ENCODE data around the gene GATB.

The GATB gene

GRCh38 chr4:151804821-151805220, 44.0 kb upstream of the GATB start:
- Histone ChIP-seq H3K27ac (ENCODE audit: low read depth, low read length, poor library complexity, severe bottlenecking) (no peak overlapping the region), H3F3A (ENCODE audit: insufficient read depth, low read length) (no peaks in the 10 kb centered on the region), H3K36me3 (ENCODE audit: insufficient read depth, low read length) (no peaks in the 10 kb centered on the region), H3K4me3 (ENCODE audit: low read depth, low read length, poor library complexity, severe bottlenecking) (no peak overlapping the region), H2AFZ (ENCODE audit: low read length) (no peak overlapping the region), H3K27me3 (ENCODE audit: insufficient read depth, low read length) (no peaks in the 10 kb centered on the region), H3K9ac (ENCODE audit: low read length) (no peak overlapping the region), H3K4me2 (ENCODE audit: low read length) (no peak overlapping the region), H4K20me1 (ENCODE audit: insufficient read depth, low read length) (no peaks in the 10 kb centered on the region), H3K79me2 (ENCODE audit: insufficient read depth, low read length) (no peaks in the 10 kb centered on the region), H3K9me3 (ENCODE audit: low read length) (no peaks in the 10 kb centered on the region), H3K9me2 (ENCODE audit: low read depth, low read length) (no peaks in the 10 kb centered on the region), H3K4me1 (ENCODE audit: insufficient read depth, low read length, severe bottlenecking) (no peaks in the 10 kb centered on the region)
- TF ChIP-seq EZH2 (IDR thresholded peaks at IDR 0.05; ENCODE audit: borderline replicate concordance, low read length) (no peak), CTCF (IDR thresholded peaks at IDR 0.05; ENCODE audit: low read length) (no peak)

- Histone ChIP-seq H3K27ac (ENCODE audit: low read depth, low read length, poor library complexity, severe bottlenecking) (no peak overlapping the region), H3K4me1 (ENCODE audit: insufficient read depth, low read length, severe bottlenecking) (no peaks in the 10 kb centered on the region), H3K27me3 (ENCODE audit: insufficient read depth, low read length) (no peaks in the 10 kb centered on the region), H3F3A (ENCODE audit: insufficient read depth, low read length) (no peaks in the 10 kb centered on the region), H3K4me2 (ENCODE audit: low read length) (no peak overlapping the region), H3K9me2 (ENCODE audit: low read depth, low read length) (no peaks in the 10 kb centered on the region), H2AFZ (ENCODE audit: low read length) (no peak overlapping the region), H3K79me2 (ENCODE audit: insufficient read depth, low read length) (no peaks in the 10 kb centered on the region), H3K9ac (ENCODE audit: low read length) (no peak overlapping the region), H4K20me1 (ENCODE audit: insufficient read depth, low read length) (no peaks in the 10 kb centered on the region), H3K9me3 (ENCODE audit: low read length) (no peaks in the 10 kb centered on the region), H3K36me3 (ENCODE audit: insufficient read depth, low read length) (no peaks in the 10 kb centered on the region), H3K4me3 (ENCODE audit: low read depth, low read length, poor library complexity, severe bottlenecking) (no peak overlapping the region)
- TF ChIP-seq CTCF (IDR thresholded peaks at IDR 0.05; ENCODE audit: low read length): no peak
- no peak for TF ChIP-seq EZH2 (IDR thresholded peaks at IDR 0.05; ENCODE audit: borderline replicate concordance, low read length)
Observed at GRCh38 chr4:151804086-151804630, 43.4 kb upstream of the GATB start.

- TF ChIP-seq CTCF (IDR thresholded peaks at IDR 0.05; ENCODE audit: low read length): no peak
- no peak for TF ChIP-seq EZH2 (IDR thresholded peaks at IDR 0.05; ENCODE audit: borderline replicate concordance, low read length)
- Histone ChIP-seq H3K4me3 (ENCODE audit: low read depth, low read length, poor library complexity, severe bottlenecking) (no peak overlapping the region), H2AFZ (ENCODE audit: low read length) (no peak overlapping the region)
Observed at GRCh38 chr4:151803246-151803645, 42.4 kb upstream of the GATB start.

More at GRCh38 chr4:151803246-151803645, 42.4 kb upstream of the GATB start:
- no peaks in the 10 kb centered on the region for H3K9me3 ChIP-seq (ENCODE audit: low read length)
- no peaks in the 10 kb centered on the region for H3K79me2 ChIP-seq (ENCODE audit: insufficient read depth, low read length)
- no peak overlapping the region for H3K4me2 ChIP-seq (ENCODE audit: low read length)
- no peaks in the 10 kb centered on the region for H3F3A ChIP-seq (ENCODE audit: insufficient read depth, low read length)
- no peaks in the 10 kb centered on the region for H3K4me1 ChIP-seq (ENCODE audit: insufficient read depth, low read length, severe bottlenecking)
- no peak overlapping the region for H3K9ac ChIP-seq (ENCODE audit: low read length)
- no peaks in the 10 kb centered on the region for H4K20me1 ChIP-seq (ENCODE audit: insufficient read depth, low read length)
- H3K27me3 ChIP-seq (ENCODE audit: insufficient read depth, low read length): no peaks in the 10 kb centered on the region
- H3K36me3 ChIP-seq (ENCODE audit: insufficient read depth, low read length): no peaks in the 10 kb centered on the region
- H3K9me2 ChIP-seq (ENCODE audit: low read depth, low read length): no peaks in the 10 kb centered on the region
- no peak overlapping the region for H3K27ac ChIP-seq (ENCODE audit: low read depth, low read length, poor library complexity, severe bottlenecking)
